ENCODE measurements around the gene VAV2.

DNA sequence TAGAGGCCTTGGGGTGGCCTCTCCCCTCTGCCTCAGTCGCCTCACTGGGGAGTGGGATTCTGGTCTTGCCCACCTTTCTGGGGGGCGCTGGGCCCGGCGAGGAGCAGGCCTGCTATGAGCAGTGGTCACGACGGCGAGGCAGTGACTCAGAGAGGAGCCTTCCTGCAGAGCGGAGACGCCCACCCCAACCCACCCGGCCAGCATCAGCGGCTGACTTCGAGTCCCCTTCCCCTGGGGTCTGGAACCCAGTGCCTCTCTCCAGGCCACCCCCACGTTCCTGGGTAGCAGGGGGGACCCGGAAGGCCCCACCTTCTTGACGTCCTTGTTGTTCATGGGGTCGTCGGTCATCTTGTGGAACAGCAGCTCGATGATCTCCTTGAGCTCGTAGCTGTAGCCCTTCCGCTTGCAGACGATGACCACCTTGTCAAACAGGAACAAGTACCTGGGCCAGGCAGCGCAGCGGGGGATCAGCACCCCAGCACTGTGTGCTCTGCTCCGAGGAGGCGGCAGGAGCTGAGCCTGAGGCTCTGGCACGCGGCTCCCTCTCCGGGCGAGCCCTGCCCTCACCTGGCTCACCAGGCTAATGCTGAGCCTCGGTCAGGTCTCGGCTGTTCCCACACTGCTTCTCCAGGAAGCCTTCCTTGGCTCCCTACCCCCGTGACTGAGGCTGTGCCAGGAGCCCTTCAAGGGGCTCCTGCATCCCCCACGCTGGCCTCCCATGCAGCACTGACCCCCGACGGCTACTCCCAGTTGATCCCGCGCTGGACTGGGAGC is 203.9 kb downstream of the VAV2 start:
- TF ChIP-seq ZC3H10 (CRISPR knock-in tag; IDR thresholded peaks at IDR 0.05) (no peak), ZNF8 (CRISPR knock-in tag; IDR thresholded peaks at IDR 0.05) (no peak), OSR1 (CRISPR knock-in tag; IDR thresholded peaks at IDR 0.05) (no peak), TOX (CRISPR knock-in tag; IDR thresholded peaks at IDR 0.05; ENCODE audit: borderline replicate concordance) (no peak), TCF4 (CRISPR knock-in tag; IDR thresholded peaks at IDR 0.05; ENCODE audit: borderline replicate concordance) (no peak), ESRRG (CRISPR knock-in tag; IDR thresholded peaks at IDR 0.05) (no peak), SNAI2 (CRISPR knock-in tag; IDR thresholded peaks at IDR 0.05) (no peak)
- TF ChIP-seq, protein P1, sequence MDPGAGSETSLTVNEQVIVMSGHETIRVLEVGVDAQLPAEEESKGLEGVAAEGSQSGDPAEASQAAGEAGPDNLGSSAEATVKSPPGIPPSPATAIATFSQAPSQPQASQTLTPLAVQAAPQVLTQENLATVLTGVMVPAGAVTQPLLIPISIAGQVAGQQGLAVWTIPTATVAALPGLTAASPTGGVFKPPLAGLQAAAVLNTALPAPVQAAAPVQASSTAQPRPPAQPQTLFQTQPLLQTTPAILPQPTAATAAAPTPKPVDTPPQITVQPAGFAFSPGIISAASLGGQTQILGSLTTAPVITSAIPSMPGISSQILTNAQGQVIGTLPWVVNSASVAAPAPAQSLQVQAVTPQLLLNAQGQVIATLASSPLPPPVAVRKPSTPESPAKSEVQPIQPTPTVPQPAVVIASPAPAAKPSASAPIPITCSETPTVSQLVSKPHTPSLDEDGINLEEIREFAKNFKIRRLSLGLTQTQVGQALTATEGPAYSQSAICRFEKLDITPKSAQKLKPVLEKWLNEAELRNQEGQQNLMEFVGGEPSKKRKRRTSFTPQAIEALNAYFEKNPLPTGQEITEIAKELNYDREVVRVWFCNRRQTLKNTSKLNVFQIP (CRISPR knock-in tag; IDR thresholded peaks at IDR 0.05; ENCODE audit: borderline replicate concordance, low read depth) = no peak
- TF ChIP-seq, protein P2, sequence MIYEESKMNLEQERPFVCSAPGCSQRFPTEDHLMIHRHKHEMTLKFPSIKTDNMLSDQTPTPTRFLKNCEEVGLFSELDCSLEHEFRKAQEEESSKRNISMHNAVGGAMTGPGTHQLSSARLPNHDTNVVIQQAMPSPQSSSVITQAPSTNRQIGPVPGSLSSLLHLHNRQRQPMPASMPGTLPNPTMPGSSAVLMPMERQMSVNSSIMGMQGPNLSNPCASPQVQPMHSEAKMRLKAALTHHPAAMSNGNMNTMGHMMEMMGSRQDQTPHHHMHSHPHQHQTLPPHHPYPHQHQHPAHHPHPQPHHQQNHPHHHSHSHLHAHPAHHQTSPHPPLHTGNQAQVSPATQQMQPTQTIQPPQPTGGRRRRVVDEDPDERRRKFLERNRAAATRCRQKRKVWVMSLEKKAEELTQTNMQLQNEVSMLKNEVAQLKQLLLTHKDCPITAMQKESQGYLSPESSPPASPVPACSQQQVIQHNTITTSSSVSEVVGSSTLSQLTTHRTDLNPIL (CRISPR knock-in tag; IDR thresholded peaks at IDR 0.05; ENCODE audit: low read depth) = no peak
- TF ChIP-seq, protein P3, sequence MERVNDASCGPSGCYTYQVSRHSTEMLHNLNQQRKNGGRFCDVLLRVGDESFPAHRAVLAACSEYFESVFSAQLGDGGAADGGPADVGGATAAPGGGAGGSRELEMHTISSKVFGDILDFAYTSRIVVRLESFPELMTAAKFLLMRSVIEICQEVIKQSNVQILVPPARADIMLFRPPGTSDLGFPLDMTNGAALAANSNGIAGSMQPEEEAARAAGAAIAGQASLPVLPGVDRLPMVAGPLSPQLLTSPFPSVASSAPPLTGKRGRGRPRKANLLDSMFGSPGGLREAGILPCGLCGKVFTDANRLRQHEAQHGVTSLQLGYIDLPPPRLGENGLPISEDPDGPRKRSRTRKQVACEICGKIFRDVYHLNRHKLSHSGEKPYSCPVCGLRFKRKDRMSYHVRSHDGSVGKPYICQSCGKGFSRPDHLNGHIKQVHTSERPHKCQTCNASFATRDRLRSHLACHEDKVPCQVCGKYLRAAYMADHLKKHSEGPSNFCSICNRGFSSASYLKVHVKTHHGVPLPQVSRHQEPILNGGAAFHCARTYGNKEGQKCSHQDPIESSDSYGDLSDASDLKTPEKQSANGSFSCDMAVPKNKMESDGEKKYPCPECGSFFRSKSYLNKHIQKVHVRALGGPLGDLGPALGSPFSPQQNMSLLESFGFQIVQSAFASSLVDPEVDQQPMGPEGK (CRISPR knock-in tag; IDR thresholded peaks at IDR 0.05; ENCODE audit: borderline replicate concordance) = no peak
- TF ChIP-seq, protein P4, sequence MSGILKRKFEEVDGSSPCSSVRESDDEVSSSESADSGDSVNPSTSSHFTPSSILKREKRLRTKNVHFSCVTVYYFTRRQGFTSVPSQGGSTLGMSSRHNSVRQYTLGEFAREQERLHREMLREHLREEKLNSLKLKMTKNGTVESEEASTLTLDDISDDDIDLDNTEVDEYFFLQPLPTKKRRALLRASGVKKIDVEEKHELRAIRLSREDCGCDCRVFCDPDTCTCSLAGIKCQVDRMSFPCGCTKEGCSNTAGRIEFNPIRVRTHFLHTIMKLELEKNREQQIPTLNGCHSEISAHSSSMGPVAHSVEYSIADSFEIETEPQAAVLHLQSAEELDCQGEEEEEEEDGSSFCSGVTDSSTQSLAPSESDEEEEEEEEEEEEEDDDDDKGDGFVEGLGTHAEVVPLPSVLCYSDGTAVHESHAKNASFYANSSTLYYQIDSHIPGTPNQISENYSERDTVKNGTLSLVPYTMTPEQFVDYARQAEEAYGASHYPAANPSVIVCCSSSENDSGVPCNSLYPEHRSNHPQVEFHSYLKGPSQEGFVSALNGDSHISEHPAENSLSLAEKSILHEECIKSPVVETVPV (CRISPR knock-in tag; IDR thresholded peaks at IDR 0.05) = no peak
